Stimulated activated CD8-positive, alpha-beta memory T cell treated with anti-CD3 and anti-CD28 coated beads, Interleukin-2, amount 100 ng/mL, for 48 hours (primary cell): Measurements from ENCODE around the gene RGL1.
A peak's percentile ranks its signal among the peaks of the same experiment; 100 is the strongest.
"Not testable (repeated sequence)": the region's sequence is repeated elsewhere in the genome, so short reads cannot be mapped to it uniquely, and the experiment has no call there.

ENCODE experiments used
- DNase-seq, 2 donors: peaks; one replicate each; pipeline ENCODE4 v3.0.0-alpha.2; 2020; ENCODE audit warnings: low read depth in 2 of 2

The RGL1 gene

GRCh38 chr1:183804916-183805841, at the start of gene RGL1:
RGL1 (plus strand) TSS chr1:183805120; CDS start chr1:183805298, 178 bp downstream.
- DNase-seq: peak; percentile 5 to 7

- no peak for DNase-seq
These were observed 48.6 kb upstream of the RGL1 start for GRCh38 chr1:183756326-183756725.

DNA sequence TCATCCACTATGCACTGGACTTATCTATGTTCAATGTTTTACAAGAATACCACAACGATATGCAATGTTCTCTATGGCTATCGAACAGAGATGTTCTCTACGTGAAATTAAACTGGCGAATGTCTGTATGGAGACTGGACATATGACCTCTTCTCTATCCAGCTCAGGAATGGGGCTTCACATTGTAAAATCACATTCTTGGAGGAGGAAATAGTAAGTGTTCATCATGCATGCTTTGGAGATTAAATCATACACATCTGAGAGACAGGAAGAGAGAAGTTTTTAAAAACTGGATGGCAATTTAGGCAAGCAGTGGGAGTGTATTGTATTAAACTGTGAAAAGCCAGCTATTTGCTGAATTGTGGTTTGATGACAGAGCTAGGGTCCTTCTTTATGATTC, 47.9 kb upstream of the RGL1 start:
- DNase-seq: no peak

DNA sequence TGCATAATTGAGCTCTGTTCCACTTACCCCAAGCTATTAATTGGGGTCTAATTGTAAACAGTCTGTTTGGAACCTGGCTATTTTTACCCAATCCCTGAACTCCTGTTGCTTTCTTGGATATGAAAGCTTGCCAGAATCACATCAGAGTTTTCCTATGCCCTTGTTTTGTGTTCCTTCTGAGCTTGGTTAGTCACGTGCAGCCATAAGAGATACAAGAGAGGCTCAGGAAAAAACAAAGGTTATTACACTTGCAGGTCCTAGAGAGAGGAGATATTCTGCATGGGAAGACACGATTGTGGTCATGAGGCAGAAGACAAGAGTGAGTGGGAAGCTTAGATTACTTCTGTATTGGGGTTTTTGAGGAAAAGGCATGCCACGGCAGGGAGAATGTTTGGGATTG, 46.0 kb upstream of the RGL1 start:
- DNase-seq: no peak

DNA sequence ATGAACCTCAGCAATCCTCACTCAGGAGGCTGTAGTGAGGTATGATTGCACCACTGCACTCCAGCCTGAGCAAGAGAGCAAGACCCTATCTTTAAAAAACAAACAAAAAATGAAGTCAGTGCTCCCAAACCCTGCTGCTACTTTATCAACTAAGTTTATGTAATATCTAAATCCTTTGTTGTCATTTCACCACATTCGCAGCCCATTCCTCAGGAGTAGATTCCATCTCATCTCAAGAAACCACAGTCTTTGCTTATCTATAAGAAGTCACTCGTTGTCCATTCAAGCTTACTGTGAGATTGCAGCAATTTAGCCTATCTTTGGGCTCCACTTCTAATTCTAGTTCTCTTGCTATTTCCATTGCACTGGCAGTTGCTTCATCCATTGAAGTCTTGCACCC, 44.3 kb upstream of the RGL1 start:
- DNase-seq: no peak

DNA sequence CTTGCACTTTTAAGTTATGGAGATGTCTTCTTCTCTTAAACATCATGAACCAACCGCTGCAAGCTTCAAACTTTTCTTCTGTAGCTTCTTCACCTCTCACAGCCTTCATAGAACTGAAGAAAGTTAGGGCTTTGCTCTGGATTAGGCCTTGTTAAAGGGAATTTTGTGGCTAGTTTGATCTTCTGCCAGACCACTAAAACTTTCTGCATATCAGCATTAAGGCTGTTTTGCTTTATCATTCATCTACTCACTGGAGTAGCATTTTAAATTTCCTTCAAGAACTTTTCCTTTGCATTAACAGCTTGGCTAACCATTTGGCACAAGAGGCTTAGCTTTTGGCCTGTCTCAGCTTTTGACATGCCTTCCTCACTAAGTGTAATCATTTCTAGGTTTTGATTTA, 43.0 kb upstream of the RGL1 start:
- no peak for DNase-seq

- not testable (repeated sequence) for DNase-seq
These were observed 42.1 kb upstream of the RGL1 start for GRCh38 chr1:183762856-183763255.

GRCh38 chr1:183764981-183765380, 39.9 kb upstream of the RGL1 start:
- no peak for DNase-seq

DNA sequence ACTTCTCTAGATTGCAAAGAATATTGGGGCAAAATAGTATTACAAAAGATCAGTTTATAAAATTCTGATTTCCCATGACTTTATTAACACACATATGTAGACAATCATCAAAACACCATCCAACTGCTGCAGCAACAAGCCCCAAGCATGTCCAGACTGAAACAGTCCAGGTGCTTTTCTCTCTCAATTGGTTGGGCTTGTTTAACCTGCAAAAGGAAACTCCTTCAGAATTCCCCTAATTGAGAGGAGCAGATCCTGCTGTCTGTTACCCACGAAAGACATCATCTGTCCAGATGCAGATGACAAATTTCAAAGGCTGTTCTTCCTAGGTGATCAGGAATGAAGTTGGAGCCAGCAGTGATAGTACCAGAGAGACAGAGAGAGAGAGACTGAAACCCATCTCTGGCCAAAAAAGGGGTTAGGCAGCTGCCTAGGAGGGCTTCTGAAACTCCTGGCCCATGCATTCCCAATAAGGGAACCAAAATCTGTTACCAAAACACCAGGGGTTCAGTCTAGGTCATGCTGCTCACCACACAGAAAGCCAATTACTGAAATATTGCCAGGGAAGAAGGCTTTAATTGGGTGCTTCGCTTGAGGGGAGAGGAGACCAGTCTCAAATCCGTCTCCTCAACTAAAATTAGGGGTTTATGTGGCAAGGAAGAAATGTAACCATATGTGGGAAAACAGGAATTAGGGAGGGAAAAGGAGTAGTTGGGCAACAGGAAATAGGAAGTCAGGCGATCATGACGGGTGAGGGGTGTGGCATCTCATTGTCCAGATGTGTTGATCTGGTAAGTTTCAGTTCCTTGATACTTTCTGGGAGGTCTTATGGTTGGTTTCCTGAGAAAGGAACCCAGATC, 34.7 kb upstream of the RGL1 start:
- DNase-seq: no peak

DNA sequence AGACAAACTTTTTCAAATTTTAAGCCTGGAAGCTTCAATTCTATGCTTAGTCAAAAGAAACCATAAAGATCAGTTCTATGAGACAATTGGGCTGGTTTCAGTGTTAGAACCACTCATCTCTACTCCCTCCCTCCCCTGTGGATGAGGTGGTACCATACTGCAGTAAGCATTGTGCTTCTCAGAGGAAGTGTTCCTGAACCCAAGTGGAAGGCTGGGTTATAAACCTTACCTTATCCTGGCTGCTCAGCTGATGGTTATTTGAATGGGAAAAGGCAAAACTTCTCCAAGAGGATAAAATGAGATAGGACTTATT, 34.1 kb upstream of the RGL1 start:
- no peak for DNase-seq

DNA sequence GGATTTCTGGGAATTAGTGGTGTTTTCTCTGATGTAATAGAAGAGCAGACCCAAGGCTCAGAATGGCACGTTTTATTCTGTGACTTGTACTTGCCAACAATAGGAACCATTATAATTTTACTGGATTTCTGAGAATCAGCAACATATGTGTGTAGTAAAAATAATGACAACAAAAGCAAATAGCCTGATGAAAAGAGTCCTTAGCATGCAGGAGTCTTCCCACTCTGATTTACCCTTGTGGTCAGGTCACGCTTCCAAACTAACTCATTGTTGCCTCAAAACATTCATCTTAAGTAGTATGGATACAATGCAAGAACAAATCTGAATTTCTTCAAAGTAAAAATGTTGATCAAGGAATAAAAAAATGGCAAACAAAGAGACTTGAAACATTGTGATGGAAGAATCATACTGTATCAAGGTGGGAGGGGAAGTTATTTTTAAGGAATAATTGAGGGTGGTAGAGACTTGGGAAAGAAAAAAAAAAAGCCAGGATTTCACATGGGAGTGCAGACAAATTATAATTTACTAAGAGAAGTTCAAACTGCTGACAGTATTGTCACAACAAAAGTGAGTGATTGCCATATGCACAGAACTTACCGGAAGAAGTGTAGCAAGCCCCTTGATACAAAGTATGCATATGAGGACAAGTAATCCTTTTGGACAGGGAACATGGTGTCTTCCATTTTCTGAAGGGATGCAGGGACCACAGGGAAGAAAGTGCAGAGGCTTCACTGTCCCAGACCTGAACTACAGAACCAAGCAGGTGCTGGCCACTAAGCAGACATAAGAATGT, 31.2 kb upstream of the RGL1 start:
- no peak for DNase-seq

- DNase-seq: no peak
These were observed 30.0 kb upstream of the RGL1 start for GRCh38 chr1:183774938-183775337.

DNA sequence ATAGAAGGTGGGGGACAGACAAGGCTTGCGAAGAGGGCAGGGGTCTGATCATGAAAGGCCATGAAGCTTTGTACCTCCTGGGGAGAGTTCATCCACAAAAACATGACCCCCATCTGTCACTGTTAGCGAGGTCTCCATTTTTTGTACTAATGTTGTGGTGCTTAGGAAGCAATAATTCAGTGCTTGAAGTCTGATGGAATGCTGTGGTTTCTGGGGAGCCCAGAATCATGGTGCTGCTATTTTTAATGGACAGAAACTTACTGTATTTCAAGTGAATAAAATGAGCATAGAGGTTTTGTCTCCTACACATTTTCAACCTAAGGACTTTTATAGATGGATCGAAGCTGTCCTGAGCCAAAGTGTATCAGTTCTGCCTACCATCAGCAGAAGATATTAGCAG, 28.2 kb upstream of the RGL1 start:
- DNase-seq: no peak

DNA sequence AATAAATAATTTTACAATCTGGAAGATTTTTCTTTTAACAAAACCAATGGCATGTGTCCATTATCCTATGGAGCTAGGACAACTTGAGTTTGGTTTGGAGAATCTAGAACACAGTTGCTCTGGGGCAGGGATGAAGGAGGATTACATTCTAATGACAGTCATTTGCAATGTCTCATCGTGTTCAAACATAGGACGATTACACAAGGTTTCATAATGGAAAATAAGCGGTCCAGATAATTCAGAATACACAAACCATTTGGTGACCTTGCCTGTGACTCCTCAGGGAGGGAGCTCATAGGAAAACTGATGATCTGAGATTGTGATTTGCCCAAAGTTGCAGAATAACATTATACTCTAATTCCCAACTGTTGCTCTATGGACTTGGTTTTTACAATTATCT, 27.6 kb upstream of the RGL1 start:
- no peak for DNase-seq

GRCh38 chr1:183778045-183778444, 26.9 kb upstream of the RGL1 start:
- DNase-seq: no peak

- no peak for DNase-seq
These were observed 26.1 kb upstream of the RGL1 start for GRCh38 chr1:183778568-183779433.

DNA sequence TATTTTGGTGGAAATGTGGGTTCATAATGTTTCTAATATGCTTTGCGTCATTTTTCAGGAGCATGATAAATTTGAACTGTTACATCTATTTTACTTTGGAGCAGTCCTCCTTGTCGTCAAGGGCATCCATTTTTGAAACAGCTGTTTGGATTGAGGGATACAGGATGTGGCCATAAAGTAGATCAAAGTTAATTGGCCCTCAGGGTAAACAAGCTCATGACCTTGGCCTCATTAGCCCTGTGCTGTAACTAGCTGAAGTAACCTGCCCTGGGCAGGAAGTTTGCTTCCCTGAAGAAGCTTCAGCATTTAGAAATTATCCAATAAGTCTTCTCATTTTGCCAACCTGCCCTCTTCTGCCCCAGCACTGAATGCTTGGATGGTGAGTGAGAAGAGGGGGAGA, 24.8 kb upstream of the RGL1 start:
- DNase-seq: no peak

DNA sequence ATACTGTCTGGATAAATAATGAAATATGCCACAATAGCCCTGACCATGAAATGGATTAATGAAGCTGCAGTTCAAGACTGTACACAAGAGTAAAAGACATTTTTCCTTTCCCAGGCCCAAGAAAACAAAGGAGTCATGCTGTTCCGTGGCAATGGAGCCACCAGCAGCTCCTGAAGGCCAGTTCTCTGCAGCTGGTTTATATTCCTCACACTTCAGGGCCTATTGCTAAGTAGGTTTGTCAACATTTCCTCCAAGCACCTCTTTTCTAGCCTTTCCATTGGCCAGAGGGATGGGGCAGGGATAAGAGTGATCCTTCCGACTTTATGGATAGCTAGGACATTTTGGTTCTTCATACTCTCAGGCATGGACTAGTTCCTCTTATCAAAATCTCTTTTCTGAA, 24.2 kb upstream of the RGL1 start:
- no peak for DNase-seq

DNA sequence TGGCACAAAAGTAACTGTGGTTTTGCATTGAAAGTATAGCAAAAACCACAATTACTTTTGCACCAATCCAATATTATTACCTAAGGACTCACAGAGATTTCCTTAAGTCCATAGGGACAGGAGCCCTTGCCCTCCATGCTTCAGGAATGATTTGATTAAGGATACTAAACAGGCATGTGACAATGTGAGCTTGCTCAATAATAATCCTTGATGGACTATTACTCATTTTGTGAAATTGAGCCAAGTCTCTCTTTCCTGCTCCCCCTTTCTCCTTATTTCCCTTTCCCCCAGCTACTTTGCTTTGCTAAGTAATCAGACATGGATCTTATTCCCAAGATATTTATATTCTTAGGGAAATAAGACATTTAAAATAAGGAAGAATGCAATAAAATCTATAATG, 21.6 kb upstream of the RGL1 start:
- no peak for DNase-seq

DNA sequence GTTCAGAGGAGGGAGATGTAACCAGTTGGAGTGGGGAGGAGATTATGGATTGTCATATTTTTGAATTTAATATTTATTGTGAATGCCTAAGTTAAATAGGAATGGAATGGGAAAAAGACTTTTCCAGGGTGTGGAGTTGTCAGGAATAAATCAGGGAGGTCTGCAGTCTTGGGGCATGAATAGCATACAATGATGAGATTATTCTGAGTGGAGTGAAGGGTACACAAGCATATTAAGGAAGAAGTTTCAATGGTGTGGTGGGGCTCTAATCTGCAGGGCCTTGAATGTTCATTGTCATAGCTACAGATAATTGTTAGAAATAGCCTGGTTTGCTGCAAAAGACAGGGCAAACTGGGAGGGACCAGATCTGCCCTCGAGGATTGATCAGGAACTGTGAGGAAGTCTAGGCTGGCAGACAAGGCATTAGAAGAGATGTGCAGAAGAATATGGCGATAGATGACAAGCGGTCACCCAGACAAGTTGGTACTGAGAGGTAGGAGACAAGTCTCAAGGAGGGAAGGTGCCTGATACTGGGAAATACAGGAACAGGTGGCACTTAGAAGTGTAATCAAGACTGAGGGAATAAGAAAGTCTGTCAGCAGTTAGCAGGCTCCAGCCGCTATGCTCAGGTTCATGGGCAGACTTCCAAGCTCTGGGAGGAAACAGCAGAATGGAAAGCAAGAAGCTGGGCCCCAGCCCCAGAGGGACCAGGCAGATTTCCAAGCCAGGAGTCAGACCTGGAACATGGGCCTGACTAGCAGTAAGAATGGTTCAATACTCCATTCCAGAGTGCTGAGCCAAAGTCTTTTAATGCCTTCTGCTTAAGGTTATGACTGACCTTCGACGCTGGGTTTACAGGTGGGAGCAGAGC, 20.9 kb upstream of the RGL1 start:
- DNase-seq: no peak
